Hindlimb muscle (tissue), 1 donor: Measurements from ENCODE around the gene SERPIND1. TPM values are rescaled to one million over a fixed set of nuclear protein-coding genes. Genes with fewer than 3 reads are reported as not detected.

Experiments
- DNase-seq: peaks from one replicate; pipeline ENCODE4 v3.0.0-alpha.2; 2013
- polyA plus RNA-seq: library from polyadenylated mRNA; unstranded; fragments of 120-200 nt; gene quantifications from one replicate; pipeline ENCODE4 v1.2.1, GENCODE V29; 2013; ENCODE audit not compliant: insufficient read length

Gene SERPIND1
- polyA plus RNA-seq, 1 donor: 0.08 TPM

DNA sequence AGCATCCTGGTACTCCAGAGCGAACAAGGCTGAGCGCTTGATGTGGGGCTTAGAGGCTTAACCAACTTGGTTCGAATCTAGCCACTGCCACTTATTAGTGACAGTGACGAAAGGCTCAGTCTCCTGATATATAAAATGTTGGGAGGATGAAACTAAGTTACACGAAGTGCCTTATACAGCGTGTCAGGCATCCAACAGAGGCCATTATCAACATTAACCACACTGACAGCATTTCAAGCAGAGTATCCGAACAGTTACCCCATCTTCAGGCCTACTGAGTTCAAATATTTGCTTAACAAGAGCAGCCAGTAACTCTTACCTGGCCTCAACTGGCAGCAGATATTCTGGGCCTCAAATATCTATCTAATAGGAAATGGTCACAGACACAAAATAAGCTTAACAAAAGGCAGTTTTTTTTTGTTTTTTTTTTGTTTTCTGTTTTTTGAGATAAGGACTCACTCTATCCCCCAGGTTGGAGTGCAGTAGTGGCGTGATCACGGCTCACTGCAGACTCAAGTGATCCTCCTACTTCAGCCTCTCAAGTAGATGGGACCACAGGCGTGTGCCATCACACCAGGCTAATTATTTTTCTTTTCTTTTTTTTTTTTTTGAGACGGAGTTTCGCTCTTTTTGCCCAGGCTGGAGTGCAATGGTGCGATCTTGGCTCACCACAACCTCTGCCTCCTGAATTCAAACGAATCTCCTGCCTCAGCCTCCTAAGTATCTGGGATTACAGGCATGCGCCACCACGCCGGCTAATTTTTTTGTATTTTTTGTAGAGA, 2.9 kb downstream of the SERPIND1 start:
- DNase-seq: no peak

DNA sequence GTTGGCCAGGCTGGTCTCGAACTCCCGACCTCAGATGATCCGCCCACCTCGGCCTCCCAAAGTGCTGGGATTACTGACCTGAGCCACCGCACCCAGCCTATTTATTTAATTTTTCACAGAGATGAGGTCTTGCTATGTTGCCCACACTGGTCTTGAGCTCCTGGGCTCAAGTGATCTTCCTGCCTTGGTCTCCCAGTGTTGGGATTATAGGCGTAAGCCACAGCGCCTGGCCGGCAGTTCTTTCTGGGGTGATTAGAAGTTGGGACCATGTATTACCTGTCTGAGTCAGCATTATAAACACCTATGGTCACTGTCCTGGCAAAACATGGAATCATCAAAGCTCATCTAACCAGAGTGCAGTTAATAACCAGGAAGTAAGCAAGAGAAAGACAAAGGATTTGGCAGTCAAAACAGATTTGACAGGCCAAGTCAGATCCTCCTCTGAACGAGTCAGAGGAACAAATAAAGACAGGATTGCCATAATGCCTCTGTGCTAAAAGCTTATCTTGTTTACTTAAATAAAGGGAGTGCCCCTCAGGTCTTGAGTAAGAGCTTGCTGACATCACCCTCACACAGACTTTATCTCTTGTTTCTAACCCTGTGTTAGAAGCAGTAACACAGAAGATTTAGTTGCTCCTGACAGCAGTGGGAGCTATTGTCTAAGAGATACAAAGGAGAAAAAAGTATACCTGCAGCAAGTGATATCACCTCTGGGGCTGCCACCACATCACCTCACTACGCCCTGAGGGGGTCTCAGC, 3.7 kb downstream of the SERPIND1 start:
- DNase-seq: no peak

- DNase-seq: no peak
These were observed 5.3 kb downstream of the SERPIND1 start for GRCh38 chr22:20779014-20779817.

GRCh38 chr22:20779818-20780158, 5.9 kb downstream of the SERPIND1 start:
- no peak for DNase-seq

GRCh38 chr22:20781272-20781990, 7.5 kb downstream of the SERPIND1 start:
- DNase-seq: no peak

- no peak for DNase-seq
These were observed 8.2 kb downstream of the SERPIND1 start for GRCh38 chr22:20782083-20782482.

- no peak for DNase-seq
These were observed 8.8 kb downstream of the SERPIND1 start for GRCh38 chr22:20782596-20783299.

- no peak for DNase-seq
These were observed 9.4 kb downstream of the SERPIND1 start for GRCh38 chr22:20783300-20783673.

DNA sequence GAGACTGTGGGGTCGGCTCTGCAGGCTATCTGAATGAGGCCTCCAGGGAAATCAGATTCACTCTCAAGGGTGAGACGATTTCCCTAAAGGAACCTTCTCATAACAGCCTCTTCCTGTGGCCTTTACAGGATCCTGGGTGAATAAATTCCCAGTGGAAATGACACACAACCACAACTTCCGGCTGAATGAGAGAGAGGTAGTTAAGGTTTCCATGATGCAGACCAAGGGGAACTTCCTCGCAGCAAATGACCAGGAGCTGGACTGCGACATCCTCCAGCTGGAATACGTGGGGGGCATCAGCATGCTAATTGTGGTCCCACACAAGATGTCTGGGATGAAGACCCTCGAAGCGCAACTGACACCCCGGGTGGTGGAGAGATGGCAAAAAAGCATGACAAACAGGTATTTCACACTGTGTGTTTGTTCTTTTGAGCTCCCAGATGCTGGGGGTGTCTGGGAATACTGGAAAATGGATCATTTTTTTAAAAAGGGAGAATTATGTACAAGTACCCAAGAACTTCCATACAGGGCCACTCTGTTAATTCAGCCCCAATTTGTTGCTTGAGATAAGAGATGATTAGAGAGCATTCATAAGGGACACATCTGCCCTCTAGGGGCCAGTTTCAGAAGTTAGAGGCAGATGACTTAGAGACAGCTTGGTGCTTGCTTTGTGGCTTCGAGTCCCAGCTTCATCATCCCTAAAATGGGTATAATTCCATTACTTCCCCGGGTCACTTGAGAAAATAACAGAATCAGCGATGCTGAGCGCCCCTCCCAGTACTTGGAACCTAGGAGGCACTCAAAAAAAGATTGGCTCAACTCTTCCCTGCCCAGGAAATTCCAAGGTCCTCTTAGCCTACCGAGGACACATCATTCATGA, 10.2 kb downstream of the SERPIND1 start:
- peak; percentile 12 for DNase-seq

DNA sequence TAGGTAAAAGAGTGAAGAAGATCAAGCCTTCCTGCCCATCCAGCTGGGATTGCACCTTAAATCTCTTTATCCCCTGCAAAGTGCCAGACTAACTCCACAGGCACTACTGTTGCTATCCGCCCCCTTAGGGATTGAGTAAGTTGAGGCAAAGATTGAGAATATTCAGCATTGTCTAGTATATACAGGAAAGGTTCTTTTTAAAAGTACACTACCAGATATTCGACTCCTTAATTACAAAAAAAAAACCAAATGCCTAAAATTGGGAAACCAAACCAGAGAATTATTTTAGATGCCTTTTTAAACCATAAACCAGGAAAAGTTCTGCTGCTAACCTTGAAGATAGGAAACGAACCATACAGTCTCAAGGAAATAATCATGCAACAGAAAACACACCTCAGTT, 11.5 kb downstream of the SERPIND1 start:
- DNase-seq: no peak

- no peak for DNase-seq
These were observed 12.1 kb downstream of the SERPIND1 start for GRCh38 chr22:20786048-20786447.

- no peak for DNase-seq
These were observed 12.6 kb downstream of the SERPIND1 start for GRCh38 chr22:20786536-20786979.

GRCh38 chr22:20787223-20787622, 13.3 kb downstream of the SERPIND1 start:
- no peak for DNase-seq

GRCh38 chr22:20787746-20788626, 14.1 kb downstream of the SERPIND1 start:
- DNase-seq: no peak

DNA sequence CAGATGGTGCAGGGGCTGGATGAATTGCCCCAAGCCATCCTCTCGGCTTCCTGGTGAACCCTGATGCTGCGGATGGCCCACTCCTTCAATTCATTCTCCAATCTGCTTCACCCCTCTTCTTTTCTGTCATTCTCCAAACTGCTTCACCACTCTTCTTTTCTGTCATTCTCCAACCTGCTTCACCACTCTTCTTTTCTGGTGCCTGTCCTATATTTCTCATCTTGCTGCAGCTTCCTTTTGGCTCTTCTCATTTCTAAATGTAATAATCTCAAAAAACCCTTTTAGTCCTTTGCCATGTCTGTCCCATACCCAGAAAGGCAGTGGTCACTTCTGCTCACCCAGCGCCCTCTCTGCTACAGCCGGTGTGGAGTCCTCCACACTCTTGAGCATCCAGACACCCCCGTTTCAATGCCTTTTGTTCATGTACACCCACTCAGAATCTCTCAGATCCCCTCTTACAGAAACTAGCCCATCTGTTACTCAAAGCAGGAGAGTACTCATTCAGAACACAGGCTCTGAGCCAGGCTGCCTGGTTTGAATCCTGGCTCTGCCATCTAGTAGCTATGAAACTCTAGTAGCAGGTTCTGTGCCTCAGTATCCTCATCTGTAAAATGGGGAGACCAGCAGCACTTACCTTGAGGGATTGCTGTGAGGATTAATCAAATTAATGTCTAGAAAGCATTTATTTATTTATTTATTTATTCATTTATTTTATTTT, 14.9 kb downstream of the SERPIND1 start:
- DNase-seq: no peak

GRCh38 chr22:20792221-20792965, 18.5 kb downstream of the SERPIND1 start:
- no peak for DNase-seq

DNA sequence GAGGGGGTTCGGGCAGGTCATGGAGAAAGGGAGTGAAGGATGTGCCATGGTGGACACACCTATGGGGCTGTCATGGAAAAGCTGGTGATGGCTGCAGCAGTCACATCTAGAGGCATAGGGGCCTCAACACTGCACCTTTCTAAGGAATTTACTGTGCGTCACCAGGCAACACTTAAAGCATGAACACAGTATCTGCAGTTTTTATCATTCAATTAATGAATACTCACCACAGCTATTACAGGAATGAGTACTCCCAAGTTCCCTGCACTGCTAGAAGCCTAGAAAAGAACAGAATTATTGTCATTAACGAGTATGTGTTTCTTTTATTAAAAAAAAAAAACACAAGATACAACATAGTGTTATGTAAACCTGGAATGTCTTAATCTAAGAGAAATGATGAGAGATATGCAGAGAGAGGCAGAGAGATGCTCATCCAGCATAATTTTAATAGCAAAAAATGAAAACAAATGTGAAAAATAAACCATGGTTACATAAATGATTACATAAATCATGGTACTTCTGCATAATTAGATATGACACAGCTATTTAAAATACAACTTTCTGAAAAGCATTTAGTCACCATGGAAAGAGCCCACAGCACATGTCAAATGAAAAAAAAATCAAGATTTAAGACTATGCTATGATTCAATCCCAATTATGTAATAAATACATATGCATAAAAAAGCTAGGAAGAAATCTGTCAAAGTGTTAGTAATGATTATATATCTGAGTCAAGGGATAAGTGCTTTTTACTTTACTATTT, 19.2 kb downstream of the SERPIND1 start:
- DNase-seq: no peak
